Mesothelial cell of epicardium (in vitro differentiated cells): ENCODE data around the gene MANEA. TPM values are rescaled to one million over a fixed set of nuclear protein-coding genes. Genes with fewer than 3 reads are reported as not detected.
"Not testable (repeated sequence)": the region's sequence is repeated elsewhere in the genome, so short reads cannot be mapped to it uniquely, and the experiment has no call there.

Experiments
- DNase-seq, 2 experiments: peaks; one replicate each; pipeline ENCODE4 v3.0.0; 2021; ENCODE audit warnings: low spot score in 2 of 2; ENCODE audit not compliant: unreplicated experiment in 2 of 2
- H3K27ac Mint-ChIP-seq: 2 replicates; pipeline ENCODE4 v1.8.0; 2021; ENCODE audit warnings: mixed read lengths
- H3K27me3 Mint-ChIP-seq: 2 replicates; pipeline ENCODE4 v1.8.0; 2021; ENCODE audit warnings: low read depth, mixed read lengths
- H3K36me3 Mint-ChIP-seq: 2 replicates; pipeline ENCODE4 v1.8.0; 2021; ENCODE audit warnings: mixed read lengths
- H3K4me1 Mint-ChIP-seq: 2 replicates; pipeline ENCODE4 v1.8.0; 2021; ENCODE audit warnings: mixed read lengths
- H3K4me3 Mint-ChIP-seq: 2 replicates; pipeline ENCODE4 v1.8.0; 2021; ENCODE audit warnings: mild to moderate bottlenecking, moderate library complexity, mixed read lengths
- H3K9me3 Mint-ChIP-seq: 2 replicates; pipeline ENCODE4 v1.8.0; 2021; ENCODE audit warnings: mixed read lengths
- CTCF ChIP-seq: fragments of 200-600 bp; sonication (generic); IDR thresholded peaks from one replicate; pipeline ENCODE4 v1.5.0; 2021; ENCODE audit warnings: antibody characterized with exemption; ENCODE audit not compliant: unreplicated experiment
- total RNA-seq: library from RNA; stranded (reverse); gene quantifications from 3 replicates; pipeline ENCODE4 v1.2.1, GENCODE V29; 2021

The MANEA gene
- total RNA-seq, 1 donor from 2014 or later: 17.8 TPM

GRCh38 chr6:95551678-95552324, 25.5 kb upstream of the MANEA start:
- no peak for DNase-seq
- Mint-ChIP-seq H3K4me3 (no peak overlapping the region), H3K27me3 (no peaks in the 10 kb centered on the region), H3K36me3 (no peaks in the 10 kb centered on the region), H3K4me1 (no peaks in the 10 kb centered on the region), H3K9me3 (peaks cover 11% of the 10 kb centered on the region), H3K27ac (no peak overlapping the region)
- TF ChIP-seq CTCF: no peak

DNA sequence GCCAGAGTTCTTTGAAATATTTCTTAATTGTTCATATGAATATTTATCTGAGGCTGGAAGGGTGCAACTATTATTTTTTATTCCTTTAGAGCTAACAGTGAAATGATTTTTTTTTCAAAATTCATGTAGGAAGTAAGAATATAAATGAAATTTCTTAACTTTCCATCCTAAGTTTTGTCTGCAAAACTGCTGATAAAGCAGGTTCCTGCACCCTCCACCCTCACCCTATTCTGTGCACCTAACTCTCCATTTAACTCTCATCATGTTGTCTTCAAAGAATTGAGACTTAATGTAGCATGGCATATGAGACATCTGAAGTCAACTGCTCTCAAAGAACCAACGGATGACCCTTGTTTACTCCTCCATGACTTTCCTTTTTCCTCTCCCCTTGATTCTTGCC, 23.5 kb upstream of the MANEA start:
- Mint-ChIP-seq H3K4me3 (no peak overlapping the region), H3K9me3 (peaks cover 11% of the 10 kb centered on the region)

GRCh38 chr6:95560956-95561355, 16.4 kb upstream of the MANEA start:
- H3K9me3 Mint-ChIP-seq, DNase-seq, H3K4me1 Mint-ChIP-seq, H3K36me3 Mint-ChIP-seq, H3K4me3 Mint-ChIP-seq, H3K27ac Mint-ChIP-seq, H3K27me3 Mint-ChIP-seq: not testable (repeated sequence)

More for the DNA sequence above, 23.5 kb upstream of the MANEA start:
- Mint-ChIP-seq H3K27me3 (no peaks in the 10 kb centered on the region), H3K36me3 (no peaks in the 10 kb centered on the region), H3K4me1 (no peaks in the 10 kb centered on the region), H3K27ac (no peak overlapping the region)
- DNase-seq: no peak
- no peak for TF ChIP-seq CTCF

DNA sequence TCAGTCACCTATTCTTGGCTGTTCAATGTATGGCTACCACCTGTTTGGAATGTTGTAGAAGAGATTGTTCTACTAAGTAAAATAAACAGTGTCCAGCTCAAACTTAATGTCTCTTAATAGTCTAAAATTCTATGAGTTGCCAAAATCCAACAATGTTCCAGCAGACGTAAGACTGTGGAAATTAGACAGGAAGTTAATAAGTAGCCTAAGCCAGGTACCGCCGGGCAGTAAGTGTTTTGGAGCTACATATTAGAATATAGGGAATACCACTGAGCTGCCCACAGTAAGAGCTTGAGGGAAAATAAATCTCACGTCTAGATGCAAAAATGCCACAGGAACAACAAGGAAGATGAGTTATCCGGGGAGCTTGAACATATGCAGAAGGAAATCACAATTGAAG, 7.8 kb upstream of the MANEA start:
- no peaks in the 10 kb centered on the region for H3K9me3 Mint-ChIP-seq
- no peak for TF ChIP-seq CTCF
- H3K4me3 Mint-ChIP-seq: no peak overlapping the region
- H3K27me3 Mint-ChIP-seq: no peaks in the 10 kb centered on the region
- DNase-seq: no peak
- no peak overlapping the region for H3K27ac Mint-ChIP-seq
- no peaks in the 10 kb centered on the region for H3K36me3 Mint-ChIP-seq
- peaks cover 4% of the 10 kb centered on the region for H3K4me1 Mint-ChIP-seq

GRCh38 chr6:95572098-95572497, 5.2 kb upstream of the MANEA start:
- no peak overlapping the region for H3K27ac Mint-ChIP-seq
- no peaks in the 10 kb centered on the region for H3K36me3 Mint-ChIP-seq
- H3K9me3 Mint-ChIP-seq: no peaks in the 10 kb centered on the region
- H3K4me1 Mint-ChIP-seq: peaks cover 21% of the 10 kb centered on the region
- no peak overlapping the region for H3K4me3 Mint-ChIP-seq
- TF ChIP-seq CTCF: no peak
- H3K27me3 Mint-ChIP-seq: no peaks in the 10 kb centered on the region
- no peak for DNase-seq

DNA sequence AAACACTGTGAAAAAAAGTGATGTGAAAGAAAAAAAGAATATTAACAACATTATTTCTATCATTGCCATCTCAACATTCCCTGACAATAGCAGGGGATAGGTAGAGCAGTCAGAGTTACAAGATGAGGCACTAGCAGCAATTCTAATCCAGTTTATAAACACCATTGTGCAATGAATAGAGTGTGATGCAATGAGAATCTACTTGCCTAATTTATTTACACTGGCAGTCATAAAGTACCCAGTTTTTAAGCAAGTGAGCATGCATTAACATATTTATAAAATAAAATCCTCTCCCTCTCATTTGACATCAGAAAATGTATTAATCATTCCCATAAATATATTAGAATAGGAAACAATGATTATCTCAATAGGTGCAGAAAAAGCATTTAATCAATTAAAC, 2.5 kb upstream of the MANEA start:
- Mint-ChIP-seq H3K27me3 (no peaks in the 10 kb centered on the region), H3K27ac (no peak overlapping the region), H3K4me1 (peaks cover 35% of the 10 kb centered on the region), H3K36me3 (no peaks in the 10 kb centered on the region), H3K4me3 (peak overlapping the region; percentile 30), H3K9me3 (no peaks in the 10 kb centered on the region)
- no peak for DNase-seq
- no peak for TF ChIP-seq CTCF
